GM18502 (cell line): Measurements from ENCODE around the gene ATAD2B.

Experiments used
- ATAC-seq: cut with Tn5 transposase; IDR thresholded peaks from one replicate; pipeline ENCODE4 v1.9.1; 2021; ENCODE audit warnings: mild to moderate bottlenecking; ENCODE audit not compliant: unreplicated experiment, poor library complexity

Gene ATAD2B

DNA sequence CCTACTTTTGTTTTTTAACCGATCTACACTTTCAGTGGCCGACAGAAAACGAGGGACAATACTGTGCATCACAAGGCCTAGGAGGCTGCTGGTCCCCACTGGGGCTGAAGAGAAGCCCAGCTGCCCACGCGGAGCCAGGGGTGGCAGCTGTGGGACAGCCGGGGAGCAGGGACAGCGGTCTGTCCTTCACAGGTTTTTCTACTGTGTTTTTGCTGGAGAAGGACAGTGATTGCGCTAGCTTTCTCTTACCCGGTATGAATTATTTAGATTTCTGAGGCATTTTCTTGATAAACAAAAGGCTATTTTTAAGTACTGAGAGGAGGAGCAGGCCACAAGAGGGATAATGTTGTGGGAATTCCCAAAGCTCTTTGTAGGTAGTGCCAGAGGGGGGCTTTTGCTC lies 219.8 kb downstream of the ATAD2B start:
- no peak for ATAC-seq

DNA sequence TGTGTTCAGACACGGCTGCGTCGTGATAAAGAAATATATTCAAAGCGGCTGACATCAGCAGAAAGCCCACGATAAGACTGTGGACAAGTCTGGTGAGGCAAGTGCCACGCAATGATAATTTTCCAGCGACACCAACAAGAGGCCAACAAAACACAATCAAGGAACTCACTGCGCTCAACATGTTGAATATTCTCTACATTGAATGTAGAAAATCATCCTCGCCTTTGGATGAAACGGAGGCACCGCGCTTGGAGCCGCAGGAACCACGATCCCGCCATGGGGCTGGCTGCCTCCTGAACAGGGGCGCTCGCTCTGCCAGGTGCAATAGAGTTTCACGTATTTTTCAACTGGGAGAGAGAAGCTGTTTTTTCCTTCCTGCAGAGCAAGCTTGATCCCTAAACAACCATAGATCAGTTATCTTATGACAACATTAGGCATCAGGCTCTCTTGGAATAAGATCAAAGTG lies 220.3 kb downstream of the ATAD2B start:
- ATAC-seq: no peak

DNA sequence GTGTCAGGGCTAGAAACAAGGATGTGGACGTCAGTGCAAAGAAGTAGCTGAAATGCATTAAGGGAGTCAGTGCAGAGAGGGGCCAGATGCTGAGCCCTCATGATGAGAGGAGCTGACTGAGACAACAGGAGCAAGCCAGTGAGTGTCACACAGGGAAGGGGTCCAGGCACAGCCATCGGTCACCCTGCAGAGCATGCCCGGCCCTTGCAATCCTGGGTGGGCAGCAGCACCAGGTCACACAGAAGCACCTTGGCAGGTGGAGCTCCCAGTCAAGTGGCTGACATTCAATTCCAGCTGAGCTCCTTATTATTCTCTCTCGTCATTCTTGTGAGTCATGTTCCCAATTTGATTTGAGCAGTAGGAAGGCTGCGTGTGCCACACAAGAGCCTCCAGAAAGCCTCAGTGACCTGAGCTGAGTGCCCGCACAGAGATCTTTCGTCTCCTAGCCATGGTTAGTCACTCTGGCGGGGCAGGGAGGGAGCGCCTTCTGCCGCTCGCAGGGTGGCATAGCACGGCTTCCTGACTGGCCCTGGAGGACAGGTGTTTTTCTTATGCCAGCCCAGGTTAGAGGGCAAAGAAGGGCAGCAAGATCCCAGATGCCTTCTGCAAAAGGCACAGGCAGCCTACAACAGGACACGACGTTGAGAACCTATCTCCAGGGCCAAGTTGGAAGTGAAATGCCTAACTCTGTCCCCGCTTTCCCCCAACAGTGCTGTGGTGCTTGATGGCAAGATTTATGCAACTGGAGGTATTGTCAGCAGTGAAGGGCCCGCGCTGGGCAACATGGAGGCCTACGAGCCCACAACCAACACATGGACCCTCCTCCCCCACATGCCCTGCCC lies 220.9 kb downstream of the ATAD2B start:
- no peak for ATAC-seq

DNA sequence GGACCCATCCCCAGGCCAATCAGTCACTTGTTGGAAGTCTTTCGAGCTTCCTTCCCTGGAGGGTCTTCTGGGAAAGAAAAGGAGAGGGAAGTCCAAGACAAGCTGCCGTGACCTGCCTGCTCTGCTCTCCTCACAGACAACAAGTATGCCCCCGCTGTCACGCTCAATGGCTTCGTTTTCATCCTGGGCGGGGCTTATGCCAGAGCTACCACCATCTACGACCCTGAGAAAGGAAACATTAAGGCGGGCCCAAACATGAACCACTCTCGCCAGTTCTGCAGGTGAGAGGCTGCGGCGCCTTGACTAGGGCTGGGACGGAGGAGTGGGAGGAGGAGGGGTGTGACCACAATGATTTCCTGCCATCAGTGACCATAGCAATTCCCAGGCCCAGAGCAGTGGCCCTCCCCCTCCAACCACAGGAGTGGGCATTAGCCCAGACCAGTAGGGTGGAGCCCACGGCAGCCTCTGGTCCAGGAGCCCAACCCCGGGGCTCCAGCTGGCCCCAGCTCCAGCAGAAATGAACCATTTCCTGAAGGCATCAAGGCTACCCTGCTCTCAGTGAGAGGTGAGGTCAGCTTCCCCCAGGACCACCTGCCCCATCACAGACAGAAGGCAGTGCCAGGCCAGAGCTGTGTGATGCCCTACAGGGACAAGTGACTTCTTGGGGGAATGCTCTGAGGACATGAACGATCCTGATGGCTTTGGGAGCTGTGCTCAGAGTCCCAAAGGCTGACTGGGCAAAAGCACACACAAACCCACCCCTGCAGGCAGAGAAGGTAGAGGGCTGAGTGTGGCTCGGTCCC lies 223.1 kb downstream of the ATAD2B start:
- ATAC-seq: no peak

DNA sequence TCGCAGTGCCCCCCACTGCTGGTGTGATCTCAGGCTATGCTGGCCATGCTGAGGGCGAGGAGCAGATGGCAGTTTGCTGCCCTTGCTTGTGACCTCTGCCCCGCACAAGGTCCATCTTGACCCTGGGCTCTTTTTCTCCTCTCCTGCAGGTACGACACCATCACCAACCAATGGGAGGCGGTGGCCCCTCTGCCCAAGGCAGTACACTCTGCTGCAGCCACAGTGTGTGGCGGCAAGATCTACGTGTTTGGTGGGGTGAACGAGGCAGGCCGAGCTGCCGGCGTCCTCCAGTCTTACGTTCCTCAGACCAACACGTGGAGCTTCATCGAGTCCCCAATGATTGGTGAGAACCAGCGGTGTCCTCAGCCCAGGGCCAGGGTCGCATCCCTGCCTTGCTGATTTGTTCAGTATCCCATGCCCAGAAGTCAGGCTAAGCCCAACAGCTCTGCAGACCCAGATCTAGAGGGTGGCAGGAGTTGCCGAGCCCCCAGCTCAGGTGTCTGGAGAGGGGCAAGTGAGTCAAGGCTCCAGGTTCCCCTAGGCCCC lies 223.8 kb downstream of the ATAD2B start:
- no peak for ATAC-seq

DNA sequence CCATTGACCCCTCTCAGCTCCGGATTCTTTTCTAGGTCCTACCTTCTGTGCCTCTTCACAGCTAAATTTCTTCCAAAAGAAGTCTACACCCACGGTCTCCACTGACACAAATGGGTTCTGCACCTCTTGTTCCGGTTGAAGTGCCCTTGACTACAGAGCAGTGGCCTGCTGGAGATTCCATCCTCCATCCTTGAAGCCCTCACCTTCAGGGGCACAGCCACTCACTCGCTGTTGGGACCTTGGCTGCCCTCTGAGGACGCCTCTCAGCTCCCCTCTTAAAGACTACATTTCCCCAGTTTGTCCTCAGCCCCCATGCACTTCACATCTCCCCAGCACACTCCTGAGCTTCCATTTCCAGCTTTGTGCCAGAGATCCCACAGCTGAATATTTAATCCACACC lies 226.3 kb downstream of the ATAD2B start:
- no peak for ATAC-seq

DNA sequence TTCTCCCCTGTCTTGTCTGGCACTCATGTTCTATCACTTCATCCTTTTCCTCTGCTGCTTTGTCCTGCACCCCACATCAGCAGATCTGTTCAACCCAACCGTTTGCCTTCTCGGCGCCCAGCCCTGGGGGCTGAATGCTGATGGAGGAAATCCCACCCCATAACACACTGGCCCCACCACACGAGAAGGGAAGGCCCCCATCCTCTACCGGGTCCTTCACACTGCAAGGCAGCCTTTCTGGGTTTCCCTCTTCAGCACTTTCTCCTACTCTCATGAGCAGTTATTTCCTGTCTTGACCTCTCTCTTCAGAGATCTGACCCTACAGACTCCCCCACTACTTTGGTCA lies 227.4 kb downstream of the ATAD2B start:
- ATAC-seq: no peak

DNA sequence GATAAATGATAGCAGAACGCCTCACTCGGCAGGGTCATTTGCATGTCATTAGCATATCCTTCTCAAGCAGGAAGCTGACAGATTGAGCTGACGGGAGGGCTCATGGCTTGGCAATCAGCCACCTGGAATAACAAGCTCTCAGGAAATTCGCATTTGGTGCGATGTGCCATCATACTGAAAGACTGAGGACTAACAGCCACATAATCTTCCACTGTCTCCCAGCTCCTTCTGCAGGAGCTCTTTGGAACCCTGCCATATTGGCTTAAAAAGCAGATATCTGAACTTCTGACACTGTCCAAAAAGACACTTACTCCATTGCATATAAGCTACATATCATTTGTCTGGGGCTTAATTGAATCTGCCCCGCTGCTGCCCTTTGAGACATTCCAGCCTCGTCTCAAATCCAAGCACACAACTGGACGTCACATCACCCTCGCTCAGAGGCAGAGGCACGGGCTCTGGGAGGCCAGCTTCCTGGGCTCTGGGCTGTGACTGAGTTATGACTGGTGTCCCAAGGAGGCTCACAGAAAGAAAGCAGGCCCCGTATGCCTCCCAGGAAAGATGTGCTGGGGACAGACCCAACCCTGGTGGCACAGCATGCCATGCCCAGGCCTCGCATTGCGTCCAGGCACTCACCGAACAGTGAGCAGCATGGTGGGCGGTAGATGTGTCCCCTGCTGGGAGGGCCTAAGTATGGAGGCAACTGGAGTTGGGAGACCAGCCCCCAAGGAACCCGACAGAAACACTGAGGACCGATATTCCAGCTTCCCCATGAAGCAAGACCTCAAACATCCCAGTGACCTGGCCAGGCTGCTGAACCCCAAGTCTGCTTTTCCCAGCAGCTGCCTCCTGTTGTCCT lies 228.0 kb downstream of the ATAD2B start:
- ATAC-seq: no peak
